ENCODE data around the gene PIP5K1C. TPM values are rescaled to one million over a fixed set of nuclear protein-coding genes. Genes with fewer than 3 reads are reported as not detected.
A peak's percentile ranks its signal among the peaks of the same experiment; 100 is the strongest.

The PIP5K1C gene
- total RNA-seq, 1 donor from 2014 or later, result 6.3 TPM

DNA sequence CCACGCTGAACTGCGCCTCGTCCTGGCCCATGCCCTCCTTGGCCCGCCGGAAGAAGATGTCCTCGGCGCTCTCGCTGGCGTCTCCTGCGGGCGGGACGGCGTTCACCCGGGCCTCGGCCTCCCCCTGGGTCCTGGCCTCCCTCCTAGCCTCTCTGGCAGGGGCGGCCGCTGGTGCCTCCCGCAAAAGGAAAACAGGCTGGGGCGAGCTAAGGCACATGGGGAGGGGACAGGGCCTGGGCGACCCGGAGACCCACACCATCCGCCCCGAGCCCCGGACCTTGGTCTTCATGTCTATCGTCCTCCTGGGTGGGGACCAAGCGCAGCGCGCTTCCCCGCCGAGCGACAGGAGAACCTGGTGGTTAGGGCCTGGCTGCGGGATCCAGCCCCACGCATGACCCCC, 87.9 kb downstream of the PIP5K1C start:
- Histone ChIP-seq H3K36me3 (ENCODE audit: control insufficient read depth in 3 of 3, insufficient read depth in 3 of 3, low read length in 3 of 3) (peaks cover 18 to 30% (median 20%) of the 10 kb centered on the region in 3 donors), H3K27me3 (ENCODE audit: control insufficient read depth in 3 of 3, insufficient read depth in 3 of 3, low read length in 3 of 3) (peaks cover 4 to 10% (median 5%) of the 10 kb centered on the region in 3 donors)

GRCh38 chr19:3611841-3612240, 88.4 kb downstream of the PIP5K1C start:
- Histone ChIP-seq H3K4me1 (ENCODE audit: control insufficient read depth in 3 of 3, insufficient read depth in 3 of 3, low read length in 3 of 3) (peaks cover 7 to 21% (median 20%) of the 10 kb centered on the region in 3 donors), H3K27me3 (ENCODE audit: control insufficient read depth in 3 of 3, insufficient read depth in 3 of 3, low read length in 3 of 3) (peaks cover 8 to 15% (median 8%) of the 10 kb centered on the region in 3 donors), H3K27ac (ENCODE audit: low read depth, low read length) (no peak overlapping the region), H3K9ac (ENCODE audit: low read depth in 1 of 3, low read length in 3 of 3) (no peak overlapping the region), H3K4me3 (ENCODE audit: low read length in 3 of 3) (no peak overlapping the region), H3K36me3 (ENCODE audit: control insufficient read depth in 3 of 3, insufficient read depth in 3 of 3, low read length in 3 of 3) (peaks cover 18 to 30% (median 20%) of the 10 kb centered on the region in 3 donors), H3K9me3 (ENCODE audit: control insufficient read depth in 3 of 3, low read length in 3 of 3) (no peaks in the 10 kb centered on the region)

More for the DNA sequence above, 87.9 kb downstream of the PIP5K1C start:
- Histone ChIP-seq H3K4me3 (ENCODE audit: low read length in 3 of 3) (no peak overlapping the region), H3K27ac (ENCODE audit: low read depth, low read length) (no peak overlapping the region), H3K4me1 (ENCODE audit: control insufficient read depth in 3 of 3, insufficient read depth in 3 of 3, low read length in 3 of 3) (peaks cover 7 to 22% (median 17%) of the 10 kb centered on the region in 3 donors), H3K9ac (ENCODE audit: low read depth in 1 of 3, low read length in 3 of 3) (no peak overlapping the region), H3K9me3 (ENCODE audit: control insufficient read depth in 3 of 3, low read length in 3 of 3) (no peaks in the 10 kb centered on the region)

DNA sequence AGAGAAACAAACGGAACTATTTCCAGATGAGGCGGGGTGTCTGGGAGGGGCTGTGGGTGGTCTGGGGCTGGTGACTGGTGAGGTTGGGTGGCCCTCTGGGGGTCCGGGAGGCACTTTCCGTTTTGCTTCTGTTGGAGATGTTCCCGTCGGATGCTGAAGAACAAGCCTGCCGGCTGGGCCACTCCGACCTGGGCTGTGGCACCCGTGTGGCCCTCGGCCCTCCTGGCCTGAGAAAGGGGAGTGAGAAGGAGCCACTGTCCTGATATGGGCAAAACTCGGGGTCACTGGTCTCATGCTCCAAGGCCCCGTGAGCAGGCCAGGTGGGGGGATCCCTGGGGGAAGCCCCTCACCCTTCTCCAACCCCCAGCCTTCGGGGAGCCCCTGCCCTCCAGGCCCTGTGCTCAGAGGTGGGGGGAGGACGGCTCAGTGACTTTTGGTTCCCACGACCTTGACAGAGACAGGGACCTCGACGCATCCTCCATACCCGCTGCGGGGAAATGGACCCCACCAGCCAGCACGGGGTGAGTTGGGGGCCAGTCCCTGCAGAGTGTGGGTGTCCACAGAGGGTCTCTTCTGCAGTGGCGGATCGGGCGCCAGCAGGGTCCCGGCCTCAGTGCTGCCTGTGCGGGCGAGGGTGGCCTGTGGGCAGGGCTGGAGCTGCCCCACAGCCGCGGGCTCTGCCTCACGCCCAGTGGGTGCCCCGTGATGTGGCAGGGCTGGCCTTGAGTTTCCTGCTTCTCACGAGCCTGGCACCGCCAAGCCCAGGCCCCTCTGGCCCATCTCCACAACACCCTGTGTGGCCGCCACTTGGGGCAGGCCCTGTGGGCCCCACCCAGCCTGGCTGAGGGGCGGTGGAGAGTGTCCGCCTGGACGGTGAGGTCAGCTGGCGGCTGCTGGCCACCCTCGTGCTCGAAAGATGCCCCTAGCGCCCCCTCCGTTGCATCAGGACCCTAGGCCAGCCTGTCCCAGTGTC, 89.2 kb downstream of the PIP5K1C start:
- Histone ChIP-seq H3K9ac (ENCODE audit: low read depth in 1 of 3, low read length in 3 of 3) (no peak overlapping the region), H3K4me3 (ENCODE audit: low read length in 3 of 3) (no peak overlapping the region), H3K27ac (ENCODE audit: low read depth, low read length) (no peak overlapping the region), H3K9me3 (ENCODE audit: control insufficient read depth in 3 of 3, low read length in 3 of 3) (no peaks in the 10 kb centered on the region), H3K27me3 (ENCODE audit: control insufficient read depth in 3 of 3, insufficient read depth in 3 of 3, low read length in 3 of 3) (peaks cover 8 to 15% (median 11%) of the 10 kb centered on the region in 3 donors), H3K36me3 (ENCODE audit: control insufficient read depth in 3 of 3, insufficient read depth in 3 of 3, low read length in 3 of 3) (peaks cover 18 to 30% (median 20%) of the 10 kb centered on the region in 3 donors), H3K4me1 (ENCODE audit: control insufficient read depth in 3 of 3, insufficient read depth in 3 of 3, low read length in 3 of 3) (peaks cover 7 to 24% (median 20%) of the 10 kb centered on the region in 3 donors)

- no peaks in the 10 kb centered on the region for H3K9me3 ChIP-seq (ENCODE audit: control insufficient read depth in 3 of 3, low read length in 3 of 3)
- H3K27me3 ChIP-seq (ENCODE audit: control insufficient read depth in 3 of 3, insufficient read depth in 3 of 3, low read length in 3 of 3), result peaks cover 14 to 23% (median 20%) of the 10 kb centered on the region in 3 donors
- H3K4me3 ChIP-seq (ENCODE audit: low read length in 3 of 3), result no peak overlapping the region
- peak overlapping the region; percentile 25 for H3K27ac ChIP-seq (ENCODE audit: low read depth, low read length)
- H3K9ac ChIP-seq (ENCODE audit: low read depth in 1 of 3, low read length in 3 of 3), result no peak overlapping the region
- peaks cover 18 to 26% (median 20%) of the 10 kb centered on the region in 3 donors for H3K36me3 ChIP-seq (ENCODE audit: control insufficient read depth in 3 of 3, insufficient read depth in 3 of 3, low read length in 3 of 3)
- peaks cover 10 to 34% (median 26%) of the 10 kb centered on the region in 3 donors for H3K4me1 ChIP-seq (ENCODE audit: control insufficient read depth in 3 of 3, insufficient read depth in 3 of 3, low read length in 3 of 3)
Observed at GRCh38 chr19:3609779-3610719, 90.2 kb downstream of the PIP5K1C start.

DNA sequence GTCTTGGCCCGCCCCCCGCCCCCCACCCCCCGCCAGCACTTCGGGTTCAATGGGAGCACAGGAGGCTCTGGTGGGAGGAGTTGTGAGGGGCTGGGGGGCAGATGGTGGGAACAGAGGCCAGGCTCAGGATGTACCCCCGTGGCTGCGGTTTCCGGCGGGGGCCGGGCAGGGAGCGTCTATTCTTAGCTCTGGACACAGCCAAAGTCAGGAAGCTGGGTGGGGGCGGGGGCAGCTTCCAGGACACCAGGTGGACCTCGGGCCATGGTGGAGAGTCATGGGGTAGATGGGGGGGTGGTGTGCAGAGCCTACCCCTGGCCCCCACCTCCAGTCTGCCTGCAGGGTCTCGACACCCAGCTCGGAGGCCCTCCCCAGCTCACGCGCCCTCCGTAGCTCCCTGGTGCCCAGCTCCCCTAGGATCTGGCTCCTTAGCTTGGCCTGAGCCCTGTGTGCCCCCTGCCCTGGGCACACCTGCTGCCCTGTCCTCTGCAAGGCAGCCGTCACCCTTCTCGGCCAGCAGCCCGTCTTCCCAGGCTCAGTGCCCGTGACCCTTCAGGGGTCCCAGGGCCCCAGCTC, 91.4 kb downstream of the PIP5K1C start:
- H3K9me3 ChIP-seq (ENCODE audit: control insufficient read depth in 3 of 3, low read length in 3 of 3), result no peaks in the 10 kb centered on the region
- H3K36me3 ChIP-seq (ENCODE audit: control insufficient read depth in 3 of 3, insufficient read depth in 3 of 3, low read length in 3 of 3), result peaks cover 16 to 22% (median 20%) of the 10 kb centered on the region in 3 donors
- peaks cover 20 to 28% (median 26%) of the 10 kb centered on the region in 3 donors for H3K27me3 ChIP-seq (ENCODE audit: control insufficient read depth in 3 of 3, insufficient read depth in 3 of 3, low read length in 3 of 3)
- no peak overlapping the region for H3K4me3 ChIP-seq (ENCODE audit: low read length in 3 of 3)
- peaks cover 10 to 35% (median 31%) of the 10 kb centered on the region in 3 donors for H3K4me1 ChIP-seq (ENCODE audit: control insufficient read depth in 3 of 3, insufficient read depth in 3 of 3, low read length in 3 of 3)
- no peak overlapping the region for H3K9ac ChIP-seq (ENCODE audit: low read depth in 1 of 3, low read length in 3 of 3)
- H3K27ac ChIP-seq (ENCODE audit: low read depth, low read length), result peak overlapping the region; percentile 25

- H3K27ac ChIP-seq (ENCODE audit: low read depth, low read length), result peak overlapping the region; percentile 75
- H3K4me1 ChIP-seq (ENCODE audit: control insufficient read depth in 3 of 3, insufficient read depth in 3 of 3, low read length in 3 of 3), result peaks cover 10 to 41% (median 34%) of the 10 kb centered on the region in 3 donors
- H3K9ac ChIP-seq (ENCODE audit: low read depth in 1 of 3, low read length in 3 of 3), result peak overlapping the region in 1 of 3 donors; percentile 45
- peaks cover 20 to 32% (median 28%) of the 10 kb centered on the region in 3 donors for H3K27me3 ChIP-seq (ENCODE audit: control insufficient read depth in 3 of 3, insufficient read depth in 3 of 3, low read length in 3 of 3)
- H3K9me3 ChIP-seq (ENCODE audit: control insufficient read depth in 3 of 3, low read length in 3 of 3), result no peaks in the 10 kb centered on the region
- peaks cover 15 to 20% (median 16%) of the 10 kb centered on the region in 3 donors for H3K36me3 ChIP-seq (ENCODE audit: control insufficient read depth in 3 of 3, insufficient read depth in 3 of 3, low read length in 3 of 3)
- H3K4me3 ChIP-seq (ENCODE audit: low read length in 3 of 3), result peak overlapping the region in 1 of 3 donors; percentile 61
Observed at GRCh38 chr19:3608079-3608641, 92.1 kb downstream of the PIP5K1C start.

DNA sequence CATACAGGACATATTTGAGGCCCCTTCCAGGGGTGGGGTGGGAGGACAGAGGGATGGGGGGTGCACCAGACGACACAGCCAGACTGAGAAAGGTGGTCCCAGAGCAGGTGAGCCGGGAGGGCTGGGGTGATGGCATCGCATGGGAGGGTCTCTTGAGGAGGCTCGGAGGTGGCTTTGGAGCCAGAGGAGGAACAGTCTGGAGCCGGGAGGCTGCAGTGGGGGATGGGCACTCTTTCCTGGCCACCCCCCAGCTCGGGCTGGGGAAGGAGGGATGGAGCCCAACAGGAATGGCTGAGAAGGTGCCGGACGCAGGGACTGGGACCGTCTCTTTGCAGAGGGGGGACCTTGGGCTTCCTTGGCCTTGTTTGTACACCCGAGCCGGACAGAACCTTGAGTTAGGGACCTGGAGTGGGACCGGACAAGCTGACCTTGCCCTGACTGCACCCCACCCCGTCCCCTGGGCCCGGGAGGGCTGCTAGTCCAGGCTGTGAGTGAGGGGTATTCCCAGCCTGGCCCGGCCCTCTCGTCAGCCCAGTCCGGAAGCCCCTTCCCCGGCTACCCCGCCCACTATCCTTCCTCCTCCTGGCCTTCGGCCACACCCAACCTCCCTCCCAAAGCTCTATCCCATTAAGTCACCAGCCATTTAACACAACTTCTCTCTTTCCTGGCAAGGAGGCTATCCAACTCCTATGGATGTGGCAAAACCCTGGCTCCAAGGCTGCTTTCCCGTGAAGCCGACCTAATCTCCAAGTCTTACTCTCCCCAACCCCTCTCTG, 92.8 kb downstream of the PIP5K1C start:
- Histone ChIP-seq H3K27me3 (ENCODE audit: control insufficient read depth in 3 of 3, insufficient read depth in 3 of 3, low read length in 3 of 3) (peaks cover 20 to 35% (median 31%) of the 10 kb centered on the region in 3 donors), H3K4me1 (ENCODE audit: control insufficient read depth in 3 of 3, insufficient read depth in 3 of 3, low read length in 3 of 3) (peaks cover 10 to 44% (median 37%) of the 10 kb centered on the region in 3 donors), H3K4me3 (ENCODE audit: low read length in 3 of 3) (peak overlapping the region; percentile 46 to 61 (median 51)), H3K27ac (ENCODE audit: low read depth, low read length) (peak overlapping the region; percentile 75), H3K9me3 (ENCODE audit: control insufficient read depth in 3 of 3, low read length in 3 of 3) (no peaks in the 10 kb centered on the region), H3K36me3 (ENCODE audit: control insufficient read depth in 3 of 3, insufficient read depth in 3 of 3, low read length in 3 of 3) (peaks cover 13 to 16% (median 15%) of the 10 kb centered on the region in 3 donors), H3K9ac (ENCODE audit: low read depth in 1 of 3, low read length in 3 of 3) (peak overlapping the region in 1 of 3 donors; percentile 70)

GRCh38 chr19:3606690-3607289, 93.5 kb downstream of the PIP5K1C start, which contains the start of gene TBXA2R:
Gene TBXA2R, minus strand, starts transcription at chr19:3606875. Its CDS starts 6,241 bp downstream, at chr19:3600634.
- H3K9ac ChIP-seq (ENCODE audit: low read depth in 1 of 3, low read length in 3 of 3), result peak within 1 kb of the TSS in 2 of 3 donors; percentile 32 to 70
- H3K4me1 ChIP-seq (ENCODE audit: control insufficient read depth in 3 of 3, insufficient read depth in 3 of 3, low read length in 3 of 3), result peaks cover 10 to 44% (median 37%) of the 10 kb centered on the region in 3 donors
- H3K36me3 ChIP-seq (ENCODE audit: control insufficient read depth in 3 of 3, insufficient read depth in 3 of 3, low read length in 3 of 3), result peaks cover 7 to 11% (median 10%) of the 10 kb centered on the region in 3 donors
- no peaks in the 10 kb centered on the region for H3K9me3 ChIP-seq (ENCODE audit: control insufficient read depth in 3 of 3, low read length in 3 of 3)
- peak within 1 kb of the TSS; percentile 46 to 61 (median 51) for H3K4me3 ChIP-seq (ENCODE audit: low read length in 3 of 3)
- peak within 1 kb of the TSS; percentile 75 for H3K27ac ChIP-seq (ENCODE audit: low read depth, low read length)
- peaks cover 20 to 38% (median 36%) of the 10 kb centered on the region in 3 donors for H3K27me3 ChIP-seq (ENCODE audit: control insufficient read depth in 3 of 3, insufficient read depth in 3 of 3, low read length in 3 of 3)

All from skeletal muscle tissue (tissue), 4 donors.